ENCODE results near the gene MYO3B.

GRCh38 chr2:170680172-170680941, 502.4 kb downstream of the MYO3B start:
- TF ChIP-seq, protein P1, sequence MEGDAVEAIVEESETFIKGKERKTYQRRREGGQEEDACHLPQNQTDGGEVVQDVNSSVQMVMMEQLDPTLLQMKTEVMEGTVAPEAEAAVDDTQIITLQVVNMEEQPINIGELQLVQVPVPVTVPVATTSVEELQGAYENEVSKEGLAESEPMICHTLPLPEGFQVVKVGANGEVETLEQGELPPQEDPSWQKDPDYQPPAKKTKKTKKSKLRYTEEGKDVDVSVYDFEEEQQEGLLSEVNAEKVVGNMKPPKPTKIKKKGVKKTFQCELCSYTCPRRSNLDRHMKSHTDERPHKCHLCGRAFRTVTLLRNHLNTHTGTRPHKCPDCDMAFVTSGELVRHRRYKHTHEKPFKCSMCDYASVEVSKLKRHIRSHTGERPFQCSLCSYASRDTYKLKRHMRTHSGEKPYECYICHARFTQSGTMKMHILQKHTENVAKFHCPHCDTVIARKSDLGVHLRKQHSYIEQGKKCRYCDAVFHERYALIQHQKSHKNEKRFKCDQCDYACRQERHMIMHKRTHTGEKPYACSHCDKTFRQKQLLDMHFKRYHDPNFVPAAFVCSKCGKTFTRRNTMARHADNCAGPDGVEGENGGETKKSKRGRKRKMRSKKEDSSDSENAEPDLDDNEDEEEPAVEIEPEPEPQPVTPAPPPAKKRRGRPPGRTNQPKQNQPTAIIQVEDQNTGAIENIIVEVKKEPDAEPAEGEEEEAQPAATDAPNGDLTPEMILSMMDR (IDR thresholded peaks at IDR 0.05; ENCODE audit: extremely low read depth in 1 of 2, insufficient read depth in 1 of 2, low read depth in 1 of 2, low read length in 2 of 2) = no peak
- TF ChIP-seq MAX (IDR thresholded peaks at IDR 0.05; ENCODE audit: insufficient read depth, insufficient read length) = no peak
- TF ChIP-seq POLR2A (IDR thresholded peaks at IDR 0.05; ENCODE audit: low read depth, low read length) = no peak
- no peak for TF ChIP-seq FOS (IDR thresholded peaks at IDR 0.05; ENCODE audit: borderline replicate concordance, insufficient read depth, low read length)
